K562 (cell line): ENCODE results near the gene NKG7. TPM values are rescaled to one million over a fixed set of nuclear protein-coding genes. Genes with fewer than 3 reads are reported as not detected.
"Not testable (repeated sequence)": the region's sequence is repeated elsewhere in the genome, so short reads cannot be mapped to it uniquely, and the experiment has no call there.

Source experiments
- ATAC-seq: fragments of 200-7000 bp; cut with Tn5 transposase; 3 replicates; pipeline ENCODE4 v1.9.1; 2020; ENCODE audit warnings: moderate library complexity
- BruUV-seq: library from RNA; stranded (reverse); fragments of 400-500 nt; replicated peaks from 2 replicates; lab custom pipeline; 2021; lab: Mats Ljungman, UMichigan
- CTCF ChIA-PET: fragments of 300-600 bp; formaldehyde crosslinking; extraction: SDS; loops from one replicate; lab custom pipeline; 2021; ENCODE audit warnings: low intra/inter-chr PET ratio; lab: Yijun Ruan, JAX
- POLR2A ChIA-PET: fragments of 300-600, 350-650 bp; sonication (Branson Sonifier 250); formaldehyde crosslinking; extraction: SDS; loops from one replicate; lab custom pipeline; 2021; ENCODE audit warnings: antibody characterized with exemption, inconsistent platforms; lab: Yijun Ruan, JAX
- DNase-seq, 4 experiments: peaks; one replicate each; pipeline versions ENCODE4 v3.0.0 to v3.0.0-alpha.2; 2011 to 2018; ENCODE audit warnings: low spot score in 3 of 4, mixed read lengths in 3 of 4; ENCODE audit errors: extremely low read depth in 1 of 4
- FAIRE-seq: peaks from 2 replicates; lab custom pipeline; 2011; peaks lifted over from hg19 to GRCh38; lab: Jason Lieb, UNC
- H2AFZ ChIP-seq: 2 replicates; pipeline ENCODE4 v1.6.0; 2011; ENCODE audit warnings: low read depth, low read length, control low read depth, inconsistent platforms
- H3K27ac ChIP-seq: fragments of 200-600 bp; 3 replicates; pipeline ENCODE4 v1.8.0; 2011; ENCODE audit warnings: low read depth, mild to moderate bottlenecking, control low read depth, inconsistent platforms, low read length, moderate library complexity, mixed read lengths; ENCODE audit errors: extremely low read depth
- H3K27me3 ChIP-seq, 2 experiments: fragments of 300-600 bp in 1 of 2; 2 replicates in 1 of 2; 3 replicates in 1 of 2; pipeline versions ENCODE4 v1.6.0 to v1.8.0; 2011; ENCODE audit warnings: inconsistent platforms in 2 of 2, low read length in 2 of 2, mild to moderate bottlenecking in 1 of 2, mixed read lengths in 1 of 2, moderate library complexity in 1 of 2; ENCODE audit not compliant: control insufficient read depth in 2 of 2, insufficient read depth in 2 of 2
- H3K36me3 ChIP-seq: fragments of 300-600 bp; 3 replicates; pipeline ENCODE4 v1.8.0; 2011; ENCODE audit warnings: mild to moderate bottlenecking, low read length, inconsistent platforms; ENCODE audit not compliant: control insufficient read depth, insufficient read depth
- H3K4me1 ChIP-seq, 2 experiments: fragments of 200-600 bp in 1 of 2; replicated peaks in 1 of 2; 2 replicates in 1 of 2; 3 replicates in 1 of 2; pipeline versions ENCODE4 v1.5.1 to v1.8.0; 2011; ENCODE audit warnings: inconsistent platforms in 2 of 2, low read length in 2 of 2, mild to moderate bottlenecking in 1 of 2, mixed read lengths in 1 of 2, moderate library complexity in 1 of 2; ENCODE audit not compliant: control insufficient read depth in 2 of 2, insufficient read depth in 2 of 2
- H3K4me2 ChIP-seq: 2 replicates; pipeline ENCODE4 v1.6.1; 2011; ENCODE audit warnings: low read length, control low read depth, inconsistent platforms, mixed read lengths; ENCODE audit not compliant: insufficient read depth
- H3K4me3 ChIP-seq: fragments of 200-600 bp; sonication (generic), shearing (Covaris generic); 2 replicates; pipeline ENCODE4 v1.5.1; 2016; ENCODE audit warnings: control low read depth, inconsistent platforms
- H3K79me2 ChIP-seq: fragments of 200-600 bp; 3 replicates; pipeline ENCODE4 v1.8.0; 2011; ENCODE audit warnings: low read length, inconsistent platforms; ENCODE audit not compliant: control insufficient read depth, insufficient read depth
- H3K9ac ChIP-seq, 2 experiments: 2 replicates each; pipeline versions ENCODE4 v1.6.0 to v1.6.1; 2011; ENCODE audit warnings: low read depth in 2 of 2, low read length in 2 of 2, control low read depth in 1 of 2, inconsistent platforms in 1 of 2, mild to moderate bottlenecking in 1 of 2, mixed read lengths in 1 of 2; ENCODE audit not compliant: insufficient read depth in 1 of 2
- H3K9me1 ChIP-seq: one replicate; pipeline ENCODE4 v1.6.0; 2011; ENCODE audit warnings: inconsistent platforms, mild to moderate bottlenecking, low read length, moderate library complexity; ENCODE audit not compliant: control insufficient read depth, insufficient read depth
- H3K9me3 ChIP-seq: replicated peaks from 2 replicates; pipeline ENCODE4 v1.5.1; 2011; ENCODE audit warnings: low read depth, low read length, inconsistent platforms; ENCODE audit not compliant: control insufficient read depth, insufficient read depth
- H4K20me1 ChIP-seq: replicated peaks from 2 replicates; pipeline ENCODE4 v1.6.1; 2011; ENCODE audit warnings: low read length, inconsistent platforms, mixed read lengths; ENCODE audit not compliant: control insufficient read depth, insufficient read depth
- CBFA2T3 ChIP-seq: fragments of 450-650 bp; IDR thresholded peaks from 2 replicates; pipeline ENCODE4 v1.6.1; 2017
- POLR2H ChIP-seq: IDR thresholded peaks from 2 replicates; pipeline ENCODE4 v1.6.1; 2016; ENCODE audit warnings: missing genetic modification characterization, low read depth, mild to moderate bottlenecking, control low read depth, missing compliant biosample characterization, moderate library complexity
- TBP ChIP-seq: optimal IDR thresholded peaks from 2 replicates; pipeline ENCODE3; 2011; ENCODE audit warnings: low read depth, low read length, improper control_type of control experiment
- TEAD2 ChIP-seq: fragments of 450-650 bp; IDR thresholded peaks from 2 replicates; pipeline ENCODE4 v1.6.1; 2016; ENCODE audit warnings: missing genetic modification characterization, control low read depth, missing compliant biosample characterization
- TRIM28 ChIP-seq: fragments of 450-650 bp; IDR thresholded peaks from 2 replicates; pipeline ENCODE4 v1.6.1; 2017
- ZFP36 ChIP-seq: fragments of 150-350 bp; IDR thresholded peaks from 2 replicates; pipeline ENCODE4 v1.6.1; 2018; ENCODE audit warnings: low read length, low read depth; ENCODE audit not compliant: partially characterized antibody
- WGBS: fragments of 100-300 bp; shearing (Covaris generic); methylation state at CpG from one replicate; pipeline ENCODE4 v1.1.6; 2016; ENCODE audit warnings: low coverage, mixed read lengths; ENCODE audit not compliant: insufficient coverage; ENCODE audit errors: missing lambda C conversion rate; 5-methylcytosine and 5-hydroxymethylcytosine counted together
- in situ Hi-C: fragments of 300-500 bp; cut with MboI; formaldehyde crosslinking; loops from 4 replicates; pipeline ENCODE4 v1.15.0; 2018; ENCODE audit warnings: inconsistent platforms, mixed read lengths
- intact Hi-C: fragments of 100-400 bp; cut with micrococcal nuclease; formaldehyde crosslinking; loops from 2 replicates; pipeline ENCODE4 v1.14.2; 2022
- polyA plus RNA-seq, 8 experiments: library from polyadenylated mRNA; depleted of rRNA in 4 of 8; stranded (reverse) in 5 of 8; unstranded in 3 of 8; fragments of >200 nt; fragmentation: Nextera tagmentation in 2 of 8; fragmentation: Illumina TruSeq in 1 of 8; extraction: Ambion mirVana in 2 of 8; extraction: Trizol in 1 of 8; gene quantifications; 2 replicates each; pipeline versions ENCODE4 v1.2.1 to v1.2.3, GENCODE V29; 2011 to 2014; ENCODE audit warnings: inconsistent platforms in 1 of 8, missing spikeins in 1 of 8
- total RNA-seq, 7 experiments: library from RNA; depleted of rRNA in 6 of 7; stranded (reverse); fragments of >200 nt in 6 of 7; fragmentation: Illumina TruSeq in 2 of 7; extraction: Trizol in 2 of 7; gene quantifications; 2 replicates each; pipeline versions ENCODE4 v1.2.1 to v1.2.3, GENCODE V29; 2011 to 2021; ENCODE audit warnings: low replicate concordance in 1 of 7
- TF ChIP-seq, protein P1 (sequence below): fragments of 450-650 bp; IDR thresholded peaks from 2 replicates; pipeline ENCODE4 v1.7.1; 2018; ENCODE audit warnings: mild to moderate bottlenecking, low read depth; ENCODE audit not compliant: partially characterized antibody
- TF ChIP-seq, protein P2 (sequence below): fragments of 200-400 bp; formaldehyde crosslinking; IDR thresholded peaks from 2 replicates; pipeline ENCODE4 v1.6.1; 2017; ENCODE audit warnings: mild to moderate bottlenecking, low read depth, low read length, moderate library complexity
- TF ChIP-seq, protein P3 (sequence below): sonication (generic); formaldehyde crosslinking; IDR thresholded peaks from 2 replicates; pipeline ENCODE4 v1.8.0; 2022; ENCODE audit warnings: missing genetic modification reagents, mild to moderate bottlenecking, moderate library complexity, borderline replicate concordance
- TF ChIP-seq, protein P4 (sequence below): fragments of 250-450 bp; sonication (Bioruptor Pico); IDR thresholded peaks from 2 replicates; pipeline ENCODE4 v1.8.0; 2021; ENCODE audit warnings: moderate library complexity, mild to moderate bottlenecking, inconsistent platforms

NKG7 gene
- total and polyA plus RNA-seq, 9 of the 15 experiments (the other 6 are each of a cell fraction or from before 2014, with no cell fraction given), result 0.30 to 0.70 (median 0.51) TPM; not detected in 2

DNA sequence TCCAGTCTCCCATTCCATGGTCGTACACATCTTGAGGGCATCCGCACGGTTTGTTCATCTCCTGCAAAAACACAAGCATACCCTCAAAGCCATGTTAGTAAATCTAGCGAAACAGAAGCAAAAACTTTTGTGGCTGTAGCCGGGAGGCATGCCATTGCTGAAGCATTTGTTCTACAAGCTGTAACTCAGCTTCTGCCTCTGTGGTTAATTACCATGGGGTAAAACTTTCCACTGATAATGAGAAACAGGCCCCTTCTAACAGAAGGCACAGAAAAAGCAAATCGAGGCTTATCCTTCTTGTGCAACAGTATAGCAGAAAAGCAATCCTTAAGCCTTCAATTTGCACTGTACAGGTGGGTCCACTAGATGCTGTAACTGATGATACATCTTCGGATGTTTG, 27.5 kb upstream of the NKG7 start:
- in situ Hi-C loops, FAIRE-seq, DNase-seq, H3K9me1 ChIP-seq, H3K36me3 ChIP-seq, H3K4me2 ChIP-seq, H3K4me3 ChIP-seq, intact Hi-C loops, H3K27me3 ChIP-seq, H3K27ac ChIP-seq, ATAC-seq, H3K9ac ChIP-seq, BruUV-seq, H2AFZ ChIP-seq, H4K20me1 ChIP-seq, CTCF ChIA-PET, POLR2A ChIA-PET: not testable (repeated sequence)
- 70% methylated on average over 7 of the region's 7 CpGs for WGBS
- Histone ChIP-seq H3K4me1 (peaks cover 9 to 14% of the 10 kb centered on the region in 2 experiments; a peak in 4 of 5 replicates), H3K79me2 (peaks cover 13% of the 10 kb centered on the region; the same call in 2 of the 3 replicates), H3K9me3 (peaks cover 13% of the 10 kb centered on the region)

DNA sequence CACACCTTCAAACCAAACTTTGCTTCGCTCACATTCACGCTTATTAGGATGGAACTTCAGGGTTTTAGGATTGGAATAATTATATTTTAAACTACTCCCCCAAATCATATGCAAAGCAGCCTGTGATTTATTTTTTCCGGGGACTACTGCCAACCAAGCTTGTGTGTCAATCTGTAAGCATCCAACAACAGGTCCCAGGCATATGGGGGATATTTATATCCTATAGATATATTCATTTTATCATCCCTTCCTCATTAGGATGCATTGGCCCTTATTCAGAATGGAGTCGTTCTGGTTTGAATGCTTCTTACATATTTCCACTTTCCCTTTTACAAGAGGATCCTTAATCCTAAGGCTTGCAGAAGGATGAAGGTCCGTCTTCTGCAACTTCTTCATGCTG, 26.8 kb upstream of the NKG7 start:
- H3K36me3 ChIP-seq, result peaks cover 4% of the 10 kb centered on the region; the same call in 2 of the 3 replicates
- ChIA-PET POLR2A (no interaction called here), CTCF (no interaction called here)
- no peak overlapping the region for H3K4me3 ChIP-seq
- H3K4me2 ChIP-seq, result no peak overlapping the region
- no peak overlapping the region for H3K9ac ChIP-seq
- in situ Hi-C loops (no loop called here), intact Hi-C loops (no loop called here)
- no peaks in the 10 kb centered on the region for H3K27me3 ChIP-seq
- H3K27ac ChIP-seq, result no peak overlapping the region
- no TSS peak for BruUV-seq
- no peak for ATAC-seq
- no peak for FAIRE-seq
- H3K9me3 ChIP-seq, result peaks cover 13% of the 10 kb centered on the region
- no peaks in the 10 kb centered on the region for H4K20me1 ChIP-seq
- H3K79me2 ChIP-seq, result peaks cover 18% of the 10 kb centered on the region; the same call in 2 of the 3 replicates
- H2AFZ ChIP-seq, result no peak overlapping the region
- H3K9me1 ChIP-seq, result no peaks in the 10 kb centered on the region
- no peak for DNase-seq
- WGBS, result 79% methylated on average over 5 of the region's 5 CpGs
- H3K4me1 ChIP-seq, result peaks cover 11 to 14% of the 10 kb centered on the region in 2 experiments; a peak in 4 of 5 replicates
- TF ChIP-seq POLR2H (tag), result no peak
- no peak for TF ChIP-seq TRIM28
- TF ChIP-seq, protein P1, sequence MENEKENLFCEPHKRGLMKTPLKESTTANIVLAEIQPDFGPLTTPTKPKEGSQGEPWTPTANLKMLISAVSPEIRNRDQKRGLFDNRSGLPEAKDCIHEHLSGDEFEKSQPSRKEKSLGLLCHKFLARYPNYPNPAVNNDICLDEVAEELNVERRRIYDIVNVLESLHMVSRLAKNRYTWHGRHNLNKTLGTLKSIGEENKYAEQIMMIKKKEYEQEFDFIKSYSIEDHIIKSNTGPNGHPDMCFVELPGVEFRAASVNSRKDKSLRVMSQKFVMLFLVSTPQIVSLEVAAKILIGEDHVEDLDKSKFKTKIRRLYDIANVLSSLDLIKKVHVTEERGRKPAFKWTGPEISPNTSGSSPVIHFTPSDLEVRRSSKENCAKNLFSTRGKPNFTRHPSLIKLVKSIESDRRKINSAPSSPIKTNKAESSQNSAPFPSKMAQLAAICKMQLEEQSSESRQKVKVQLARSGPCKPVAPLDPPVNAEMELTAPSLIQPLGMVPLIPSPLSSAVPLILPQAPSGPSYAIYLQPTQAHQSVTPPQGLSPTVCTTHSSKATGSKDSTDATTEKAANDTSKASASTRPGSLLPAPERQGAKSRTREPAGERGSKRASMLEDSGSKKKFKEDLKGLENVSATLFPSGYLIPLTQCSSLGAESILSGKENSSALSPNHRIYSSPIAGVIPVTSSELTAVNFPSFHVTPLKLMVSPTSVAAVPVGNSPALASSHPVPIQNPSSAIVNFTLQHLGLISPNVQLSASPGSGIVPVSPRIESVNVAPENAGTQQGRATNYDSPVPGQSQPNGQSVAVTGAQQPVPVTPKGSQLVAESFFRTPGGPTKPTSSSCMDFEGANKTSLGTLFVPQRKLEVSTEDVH, result no peak
- TF ChIP-seq, protein P2, sequence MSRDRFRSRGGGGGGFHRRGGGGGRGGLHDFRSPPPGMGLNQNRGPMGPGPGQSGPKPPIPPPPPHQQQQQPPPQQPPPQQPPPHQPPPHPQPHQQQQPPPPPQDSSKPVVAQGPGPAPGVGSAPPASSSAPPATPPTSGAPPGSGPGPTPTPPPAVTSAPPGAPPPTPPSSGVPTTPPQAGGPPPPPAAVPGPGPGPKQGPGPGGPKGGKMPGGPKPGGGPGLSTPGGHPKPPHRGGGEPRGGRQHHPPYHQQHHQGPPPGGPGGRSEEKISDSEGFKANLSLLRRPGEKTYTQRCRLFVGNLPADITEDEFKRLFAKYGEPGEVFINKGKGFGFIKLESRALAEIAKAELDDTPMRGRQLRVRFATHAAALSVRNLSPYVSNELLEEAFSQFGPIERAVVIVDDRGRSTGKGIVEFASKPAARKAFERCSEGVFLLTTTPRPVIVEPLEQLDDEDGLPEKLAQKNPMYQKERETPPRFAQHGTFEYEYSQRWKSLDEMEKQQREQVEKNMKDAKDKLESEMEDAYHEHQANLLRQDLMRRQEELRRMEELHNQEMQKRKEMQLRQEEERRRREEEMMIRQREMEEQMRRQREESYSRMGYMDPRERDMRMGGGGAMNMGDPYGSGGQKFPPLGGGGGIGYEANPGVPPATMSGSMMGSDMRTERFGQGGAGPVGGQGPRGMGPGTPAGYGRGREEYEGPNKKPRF, result no peak
- TF ChIP-seq, protein P3, sequence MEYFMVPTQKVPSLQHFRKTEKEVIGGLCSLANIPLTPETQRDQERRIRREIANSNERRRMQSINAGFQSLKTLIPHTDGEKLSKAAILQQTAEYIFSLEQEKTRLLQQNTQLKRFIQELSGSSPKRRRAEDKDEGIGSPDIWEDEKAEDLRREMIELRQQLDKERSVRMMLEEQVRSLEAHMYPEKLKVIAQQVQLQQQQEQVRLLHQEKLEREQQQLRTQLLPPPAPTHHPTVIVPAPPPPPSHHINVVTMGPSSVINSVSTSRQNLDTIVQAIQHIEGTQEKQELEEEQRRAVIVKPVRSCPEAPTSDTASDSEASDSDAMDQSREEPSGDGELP (CRISPR knock-in tag), result no peak
- TF ChIP-seq TBP, result no peak
- no peak for TF ChIP-seq ZFP36
- no peak for TF ChIP-seq CBFA2T3
- TF ChIP-seq TEAD2 (tag), result no peak
- TF ChIP-seq, protein P4, sequence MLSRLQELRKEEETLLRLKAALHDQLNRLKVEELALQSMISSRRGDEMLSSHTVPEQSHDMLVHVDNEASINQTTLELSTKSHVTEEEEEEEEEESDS (CRISPR knock-in tag), result no peak
